Stimulated activated CD4-positive, alpha-beta T cell treated with anti-CD3 and anti-CD28 coated beads, Interleukin-15, amount 100 ng/mL, for 1 hour (primary cell): ENCODE data around the gene DAAM1.

Source experiments
- DNase-seq, 2 donors: peaks; one replicate each; pipeline ENCODE4 v3.0.0-alpha.2; 2020; ENCODE audit warnings: low read depth in 1 of 2, low spot score in 1 of 2

DAAM1 gene

DNA sequence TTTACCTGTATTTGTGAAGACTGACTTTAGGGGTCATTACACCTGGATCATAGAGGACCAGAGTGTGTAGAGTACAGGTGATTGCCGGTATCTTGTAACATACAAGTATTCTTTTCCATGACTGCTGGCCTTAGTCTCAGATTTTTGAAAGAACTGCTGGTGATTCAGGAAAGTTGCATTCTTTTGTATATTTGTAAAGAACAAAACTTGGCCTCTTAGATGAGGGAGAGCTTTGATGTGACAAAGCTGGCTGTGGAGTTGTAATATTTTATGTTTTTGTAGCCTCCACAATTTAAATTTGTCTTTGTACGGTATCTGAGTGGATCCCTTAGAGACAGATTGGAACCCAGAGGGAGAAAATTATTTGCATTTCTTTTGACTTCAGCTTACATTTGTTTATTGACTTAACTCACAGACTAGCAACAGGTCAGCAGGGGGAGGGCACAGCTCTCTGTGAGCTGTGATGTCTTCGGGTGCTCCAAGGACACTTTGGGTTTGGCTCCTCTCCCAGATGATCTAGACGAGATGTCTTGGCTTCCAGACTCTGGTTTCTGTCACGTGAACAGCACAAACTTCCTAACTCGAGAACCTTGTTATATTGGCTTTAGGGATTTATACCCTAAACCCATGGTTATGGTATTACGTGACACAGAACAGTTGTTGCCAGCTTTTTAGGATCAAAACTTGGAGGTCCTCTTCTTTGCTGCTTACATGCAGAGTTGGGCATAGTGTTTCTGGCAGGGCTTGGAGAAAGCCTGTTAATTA is 65.9 kb downstream of the DAAM1 start:
- DNase-seq = no peak

DNA sequence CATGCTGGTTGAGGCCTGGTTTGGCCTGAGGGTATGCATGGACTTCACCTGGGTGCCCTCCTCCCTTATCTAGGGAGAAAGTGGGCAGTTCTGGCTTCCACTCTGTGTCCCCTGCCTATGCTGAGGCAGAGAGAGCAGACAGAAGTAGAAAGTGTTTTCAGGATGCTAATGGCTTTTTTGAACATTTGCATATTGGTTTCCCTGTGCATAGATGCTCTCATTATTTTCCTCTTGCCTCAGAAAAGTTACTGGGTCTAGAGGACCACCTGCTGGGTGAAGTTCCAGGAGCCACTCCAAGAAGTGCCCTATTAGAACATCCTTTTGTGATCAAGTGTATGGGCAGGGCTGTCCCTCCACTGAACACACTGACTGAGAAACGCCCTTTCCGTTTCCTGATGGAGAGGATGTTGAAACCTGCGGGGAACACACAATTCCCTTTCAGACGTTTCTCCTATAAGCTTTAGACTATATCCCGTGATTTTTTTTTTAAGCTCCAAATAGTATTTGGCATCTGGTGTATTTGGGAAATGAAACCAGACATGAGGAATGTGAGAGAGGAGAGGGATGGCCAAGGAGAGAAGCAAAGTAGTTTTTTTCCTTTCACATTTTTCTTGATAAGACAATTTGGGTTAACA is 66.6 kb downstream of the DAAM1 start:
- DNase-seq = no peak

DNA sequence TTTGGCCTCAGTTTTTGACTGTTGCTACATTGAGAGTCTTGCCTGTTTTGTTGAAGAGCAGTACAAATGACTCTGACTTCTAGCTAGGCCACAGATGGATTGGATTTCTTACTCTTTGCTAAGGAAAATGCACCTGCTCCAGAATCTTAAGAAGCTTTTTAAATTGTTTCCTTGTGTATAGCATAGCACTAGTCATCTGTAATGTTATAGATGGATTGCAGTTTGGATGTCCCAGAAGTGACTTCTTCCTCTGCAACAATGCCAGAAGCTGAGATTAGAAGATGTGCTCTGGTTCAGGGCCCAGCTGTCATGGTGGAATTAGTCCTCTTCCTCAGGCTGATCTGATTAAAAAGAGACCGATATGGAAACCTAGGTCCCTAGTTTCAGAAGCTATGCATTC is 67.9 kb downstream of the DAAM1 start:
- DNase-seq = no peak

DNA sequence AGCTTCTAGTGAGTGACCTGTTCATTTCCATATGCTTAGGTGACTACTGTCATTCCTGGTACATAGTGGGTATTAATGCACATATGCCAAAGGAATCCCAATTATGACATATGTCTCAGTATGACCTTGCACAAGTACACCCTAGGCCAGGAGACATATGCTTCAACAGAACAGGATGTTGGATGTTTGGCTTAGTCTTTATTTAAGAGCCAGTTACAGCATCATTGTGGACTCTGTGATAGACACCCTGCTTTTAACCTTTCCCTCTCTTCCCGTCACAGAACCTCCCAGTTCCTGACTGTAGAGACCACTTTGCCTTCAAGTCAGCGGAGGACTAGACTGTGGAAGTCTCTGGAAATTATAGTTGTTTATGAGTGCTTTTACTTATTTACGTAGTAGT is 72.9 kb downstream of the DAAM1 start:
- DNase-seq = no peak

DNA sequence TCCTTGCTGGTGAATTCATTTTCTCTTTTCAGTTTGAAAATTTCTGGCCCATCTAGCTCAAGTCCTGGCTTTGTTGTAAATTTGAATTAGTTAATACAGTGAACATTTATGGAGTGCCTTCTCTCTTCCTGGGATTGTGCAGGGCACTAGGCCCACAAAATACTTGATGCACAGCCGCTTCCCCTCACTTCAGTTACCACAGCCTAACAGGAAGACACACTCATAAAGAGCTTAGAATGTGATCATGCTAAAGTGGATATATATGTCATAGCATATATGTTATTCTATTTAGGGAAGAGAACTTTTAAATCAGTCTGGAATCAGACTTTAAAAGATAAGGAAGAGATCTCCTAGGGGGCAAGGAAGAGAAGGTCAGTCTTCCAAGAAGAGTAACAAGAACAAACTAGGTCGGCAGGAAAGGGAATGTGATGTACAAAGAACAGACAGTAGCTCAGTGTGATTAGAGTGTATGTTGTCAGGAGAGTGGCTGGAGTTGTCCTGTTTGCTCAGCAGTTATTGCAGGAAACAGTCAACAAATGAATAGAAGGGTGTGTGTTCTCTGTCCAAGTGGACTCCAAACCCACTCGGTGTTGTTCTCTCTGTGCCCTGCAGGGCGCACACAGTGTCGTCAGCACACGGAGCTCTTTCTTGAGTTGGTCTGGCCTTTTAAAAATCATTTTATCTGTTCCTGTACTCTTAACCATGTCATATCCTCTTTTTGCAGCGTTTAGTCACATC is 74.4 kb downstream of the DAAM1 start:
- DNase-seq = no peak

GRCh38 chr14:59265808-59266207 is 77.3 kb downstream of the DAAM1 start:
- no peak for DNase-seq

- DNase-seq = no peak
These were observed 78.6 kb downstream of the DAAM1 start for GRCh38 chr14:59267046-59267445.

- no peak for DNase-seq
These were observed 79.5 kb downstream of the DAAM1 start for GRCh38 chr14:59268011-59268410.

DNA sequence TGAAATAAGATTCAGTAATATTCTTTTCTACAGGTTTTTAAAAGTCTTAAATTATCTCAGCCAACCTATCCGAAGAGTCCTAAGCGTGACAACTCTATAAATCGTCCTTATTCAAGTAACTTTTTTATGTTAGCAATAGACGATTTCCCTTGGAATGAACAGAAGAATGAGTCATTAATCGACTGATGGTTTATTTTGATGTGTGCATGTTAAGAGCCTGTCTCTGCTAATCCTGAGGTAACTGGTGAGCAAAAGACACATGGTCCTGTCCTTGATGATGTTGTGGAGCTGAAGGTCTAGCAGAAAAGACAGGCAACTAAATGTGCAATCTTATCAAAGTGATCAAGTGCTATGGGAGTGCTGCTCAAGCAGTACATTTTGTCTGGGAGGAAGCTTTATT is 80.4 kb downstream of the DAAM1 start:
- DNase-seq = no peak

DNA sequence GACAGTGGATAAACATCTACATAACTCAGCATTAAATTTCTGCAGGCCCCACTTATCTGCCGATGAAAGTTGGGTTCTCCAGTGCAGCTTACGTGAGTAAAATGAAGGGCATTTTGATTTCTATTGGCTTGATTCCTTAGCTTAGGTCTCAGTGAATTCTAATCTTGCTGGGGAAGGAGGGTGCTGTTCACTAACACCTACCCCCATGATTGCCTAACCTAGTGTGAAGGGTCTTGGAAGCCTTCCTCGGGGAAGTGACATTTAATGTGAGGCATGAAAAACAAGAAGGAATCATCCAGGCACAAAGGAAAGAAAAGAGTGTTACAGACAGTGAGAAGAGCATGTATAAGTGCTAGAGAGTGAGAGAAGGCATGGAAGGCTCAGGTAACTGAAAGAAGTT is 81.0 kb downstream of the DAAM1 start:
- DNase-seq = no peak

- DNase-seq = no peak
These were observed 82.8 kb downstream of the DAAM1 start for GRCh38 chr14:59271256-59271655.

DNA sequence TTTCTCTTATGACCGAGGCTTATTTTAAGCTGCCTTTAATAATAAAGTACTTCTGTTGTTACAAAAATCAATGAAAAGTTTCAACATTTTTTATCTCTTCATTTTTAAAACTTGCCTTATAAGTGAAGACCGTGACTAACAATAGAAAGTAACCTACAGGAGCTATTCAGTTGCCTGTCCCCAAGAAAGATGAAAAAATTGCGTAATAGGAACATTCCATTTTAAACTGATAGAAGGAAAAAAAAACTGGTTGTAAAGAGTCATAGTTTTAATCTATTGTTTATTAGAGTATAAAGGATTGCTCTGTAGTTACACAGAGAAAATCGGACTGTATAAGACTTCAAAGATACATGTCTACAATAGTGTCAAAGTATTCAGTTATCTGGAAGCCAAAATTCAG is 83.3 kb downstream of the DAAM1 start:
- DNase-seq = no peak

DNA sequence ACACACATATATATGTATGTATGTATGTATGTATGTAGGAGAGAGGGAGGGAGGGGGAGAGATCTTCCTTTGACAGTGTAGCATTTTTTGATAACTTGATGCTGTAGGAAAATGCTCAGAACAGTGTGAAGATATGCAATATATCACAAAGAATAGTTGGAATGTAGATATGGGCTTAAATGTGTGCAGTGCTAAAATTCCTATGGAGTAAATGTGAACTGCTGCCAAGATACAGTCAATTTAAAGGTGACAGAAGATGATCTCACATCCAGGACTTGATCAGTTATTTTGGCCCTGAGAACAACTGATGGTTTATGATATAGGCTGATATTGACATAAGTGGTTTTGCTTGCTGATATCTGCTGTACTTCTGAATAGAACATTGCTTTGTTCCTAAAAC is 84.2 kb downstream of the DAAM1 start:
- DNase-seq = no peak

DNA sequence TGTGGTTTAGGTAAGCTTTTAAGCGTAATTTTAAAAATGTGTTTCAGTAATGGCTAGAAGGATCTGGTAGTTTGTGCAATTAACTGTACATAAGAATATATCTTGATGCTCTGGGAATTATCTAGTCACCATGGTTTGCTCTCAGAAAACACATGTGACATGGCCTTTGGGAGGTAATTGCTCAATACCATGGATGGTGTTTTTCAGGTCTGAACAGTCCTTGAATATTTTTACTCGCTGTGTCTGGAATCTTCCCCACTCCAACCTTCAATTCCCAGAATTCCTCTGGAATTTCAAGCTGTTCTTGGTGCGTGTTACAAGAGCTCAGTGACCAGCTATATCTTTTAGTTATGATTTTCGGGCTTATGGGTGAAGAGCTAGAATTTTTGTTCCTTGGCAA is 85.3 kb downstream of the DAAM1 start:
- DNase-seq = no peak

- no peak for DNase-seq
These were observed 86.5 kb downstream of the DAAM1 start for GRCh38 chr14:59274991-59275391.

GRCh38 chr14:59275668-59276067 is 87.2 kb downstream of the DAAM1 start:
- no peak for DNase-seq

DNA sequence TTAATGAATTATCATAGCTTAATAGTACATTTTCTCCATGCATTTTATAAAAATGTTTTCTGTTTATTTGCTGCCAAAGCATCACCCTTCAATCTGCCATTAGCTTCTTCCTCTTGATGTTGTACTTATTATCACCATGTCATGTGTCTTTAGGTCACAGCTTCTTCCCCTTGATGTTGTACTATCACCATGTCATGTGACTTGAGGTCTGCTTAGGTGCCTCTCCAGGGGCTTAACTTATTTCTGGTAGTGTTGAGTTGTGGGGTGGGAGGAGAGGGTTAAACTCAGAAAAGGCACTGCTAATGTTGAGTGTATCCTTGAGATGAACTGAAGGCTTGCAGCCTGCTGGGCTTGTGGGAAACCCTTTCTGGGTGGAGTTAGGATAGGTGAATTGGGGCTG is 87.8 kb downstream of the DAAM1 start:
- no peak for DNase-seq

- no peak for DNase-seq
These were observed 89.2 kb downstream of the DAAM1 start for GRCh38 chr14:59277659-59278058.

DNA sequence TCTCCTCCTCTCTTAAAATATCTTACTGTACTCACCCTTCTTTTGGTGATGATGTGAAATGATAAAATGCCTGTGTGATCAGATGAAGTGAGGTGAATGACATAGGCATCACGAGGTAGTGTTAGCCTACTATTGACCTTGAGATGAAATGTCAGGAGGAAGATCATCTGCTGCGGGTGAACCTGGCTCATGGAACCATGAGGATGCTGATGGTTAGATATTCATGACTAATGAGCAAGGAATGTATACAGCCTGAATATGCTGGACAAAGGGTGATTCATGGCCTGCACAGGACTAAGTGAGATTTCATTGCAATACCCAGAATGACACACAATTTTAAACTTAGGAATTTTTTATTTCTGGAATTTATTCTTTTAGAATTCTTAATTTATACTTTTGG is 89.6 kb downstream of the DAAM1 start:
- DNase-seq = no peak

GRCh38 chr14:59280961-59281360 is 92.5 kb downstream of the DAAM1 start:
- DNase-seq = no peak

DNA sequence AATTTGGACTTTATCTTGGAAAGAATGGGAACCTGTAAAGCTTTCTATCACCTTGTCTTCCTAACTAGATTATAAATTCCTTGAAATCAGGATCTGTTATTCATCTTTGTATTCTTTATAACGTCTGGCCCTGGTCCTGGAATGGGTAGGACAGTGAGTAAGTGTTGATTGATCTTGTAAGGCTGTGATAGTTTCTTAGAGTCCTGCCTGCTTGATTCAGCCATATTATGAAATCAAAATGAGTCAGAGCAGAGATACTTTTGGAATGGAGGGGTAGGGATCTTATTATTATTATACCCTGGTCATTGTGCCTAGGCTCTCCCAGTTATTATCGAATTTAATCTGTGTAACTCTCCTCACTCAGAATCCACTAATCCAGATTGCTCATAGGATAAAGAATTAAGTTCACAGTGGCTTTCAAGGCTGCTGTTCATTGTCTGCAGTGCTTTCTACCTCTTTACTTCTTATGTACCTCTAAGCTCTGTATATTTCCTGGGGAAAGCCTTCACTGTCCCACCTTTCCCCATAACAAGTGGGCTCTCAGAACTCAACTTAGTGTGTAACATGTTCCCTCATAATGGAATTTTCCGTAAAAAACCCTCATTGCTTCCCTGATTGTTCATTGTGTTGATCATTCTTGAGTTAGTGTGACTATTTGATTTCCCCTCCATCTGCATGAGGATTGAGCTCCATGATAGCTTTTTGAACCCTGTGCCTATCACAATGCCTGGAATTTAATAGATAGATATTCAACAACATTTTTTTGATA is 93.3 kb downstream of the DAAM1 start:
- no peak for DNase-seq

- DNase-seq = no peak
These were observed 93.9 kb downstream of the DAAM1 start for GRCh38 chr14:59282378-59282765.
